Measurements from ENCODE around the gene TRPC4.
"Not testable (repeated sequence)": the region's sequence is repeated elsewhere in the genome, so short reads cannot be mapped to it uniquely, and the experiment has no call there.

TRPC4 gene

GRCh38 chr13:37816276-37816675 is 53.3 kb downstream of the TRPC4 start:
- no peak for DNase-seq

- DNase-seq = no peak
Measured at GRCh38 chr13:37811441-37811840, 58.1 kb downstream of the TRPC4 start.

- no peak for DNase-seq
Measured at GRCh38 chr13:37806666-37807065, 62.9 kb downstream of the TRPC4 start.

- DNase-seq = no peak
Measured at GRCh38 chr13:37797631-37798030, 71.9 kb downstream of the TRPC4 start.

- DNase-seq = not testable (repeated sequence)
Measured at GRCh38 chr13:37796795-37797194, 72.8 kb downstream of the TRPC4 start.

GRCh38 chr13:37795326-37795725 is 74.2 kb downstream of the TRPC4 start:
- no peak for DNase-seq

GRCh38 chr13:37791699-37792098 is 77.9 kb downstream of the TRPC4 start:
- DNase-seq = no peak

- no peak for DNase-seq
Measured at GRCh38 chr13:37788346-37788745, 81.2 kb downstream of the TRPC4 start.

- DNase-seq = no peak
Measured at GRCh38 chr13:37777676-37778075, 91.9 kb downstream of the TRPC4 start.

- DNase-seq = no peak
Measured at GRCh38 chr13:37775871-37776270, 93.7 kb downstream of the TRPC4 start.

GRCh38 chr13:37772644-37773043 is 96.9 kb downstream of the TRPC4 start:
- DNase-seq = no peak

GRCh38 chr13:37769545-37769944 is 100.0 kb downstream of the TRPC4 start:
- DNase-seq = no peak

GRCh38 chr13:37769078-37769477 is 100.5 kb downstream of the TRPC4 start:
- no peak for DNase-seq

- no peak for DNase-seq
Measured at GRCh38 chr13:37766502-37766901, 103.1 kb downstream of the TRPC4 start.

GRCh38 chr13:37755349-37755748 is 114.2 kb downstream of the TRPC4 start:
- no peak for DNase-seq

GRCh38 chr13:37753776-37754175 is 115.8 kb downstream of the TRPC4 start:
- no peak for DNase-seq

- no peak for DNase-seq
Measured at GRCh38 chr13:37752146-37752545, 117.4 kb downstream of the TRPC4 start.

GRCh38 chr13:37751025-37751424 is 118.5 kb downstream of the TRPC4 start:
- DNase-seq = no peak

- no peak for DNase-seq
Measured at GRCh38 chr13:37748913-37749312, 120.7 kb downstream of the TRPC4 start.

GRCh38 chr13:37747071-37747612 is 122.4 kb downstream of the TRPC4 start:
- no peak for DNase-seq

GRCh38 chr13:37741536-37741935 is 128.0 kb downstream of the TRPC4 start:
- DNase-seq = no peak

- no peak for DNase-seq
Measured at GRCh38 chr13:37736045-37736444, 133.5 kb downstream of the TRPC4 start.

GRCh38 chr13:37735293-37735692 is 134.3 kb downstream of the TRPC4 start:
- DNase-seq = no peak

GRCh38 chr13:37729876-37730275 is 139.7 kb downstream of the TRPC4 start:
- DNase-seq = no peak

- no peak for DNase-seq
Measured at GRCh38 chr13:37716420-37717195, 153.0 kb downstream of the TRPC4 start.
